D721Med (cell line): ENCODE measurements around the gene GFRA1.

Experiments used
- DNase-seq: peaks from one replicate; pipeline ENCODE4 v3.0.0; 2011; ENCODE audit warnings: low spot score; ENCODE audit not compliant: insufficient read length
- FAIRE-seq: peaks from 2 replicates; lab custom pipeline; 2011; peaks lifted over from hg19 to GRCh38; lab: Jason Lieb, UNC
- CTCF ChIP-seq: IDR thresholded peaks from 2 replicates; pipeline ENCODE4 v1.5.1; 2012; ENCODE audit warnings: mild to moderate bottlenecking, control low read depth; ENCODE audit not compliant: insufficient read depth; ENCODE audit errors: missing control alignments

GFRA1 gene

GRCh38 chr10:116099023-116099420 is 174.0 kb downstream of the GFRA1 start:
- FAIRE-seq: no peak
- no peak for TF ChIP-seq CTCF

DNA sequence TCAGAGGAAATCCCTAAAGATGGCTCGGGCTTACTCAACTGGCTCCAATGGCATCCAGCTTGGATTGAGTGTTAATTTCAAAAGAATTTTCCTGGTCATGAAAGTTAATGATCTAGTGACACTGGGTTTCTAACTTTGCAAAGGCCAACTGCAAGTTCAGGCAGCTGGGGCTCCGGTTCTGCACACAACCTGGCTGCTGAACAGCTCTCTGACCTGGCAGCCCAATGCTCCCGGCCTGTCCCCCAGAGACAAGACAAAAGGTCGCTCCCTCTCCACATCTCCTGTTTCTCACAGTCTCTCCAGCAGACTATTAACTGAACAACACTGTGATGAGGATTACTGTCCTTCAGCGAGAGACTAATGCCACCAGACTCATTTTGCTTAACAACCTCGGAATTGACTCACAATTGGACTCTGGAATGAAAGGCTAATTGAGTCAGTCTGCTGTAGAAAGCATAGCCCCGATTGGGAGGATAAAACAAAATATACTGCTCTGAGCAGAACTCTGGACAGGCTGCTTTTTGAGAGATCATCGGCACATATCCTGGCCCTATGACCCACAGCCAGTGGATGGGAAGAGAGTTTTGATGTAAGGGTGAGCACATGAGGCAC is 174.5 kb downstream of the GFRA1 start:
- DNase-seq: no peak
- no peak for FAIRE-seq
- TF ChIP-seq CTCF: no peak

More at GRCh38 chr10:116099023-116099420, 174.0 kb downstream of the GFRA1 start:
- DNase-seq: no peak

- no peak for TF ChIP-seq CTCF
- FAIRE-seq (no peak), DNase-seq (no peak)
These were observed 175.7 kb downstream of the GFRA1 start for GRCh38 chr10:116097239-116097784.

- DNase-seq: no peak
- no peak for TF ChIP-seq CTCF
- FAIRE-seq: no peak
These were observed 176.5 kb downstream of the GFRA1 start for GRCh38 chr10:116096526-116096925.

- TF ChIP-seq CTCF: no peak
- FAIRE-seq: no peak
- no peak for DNase-seq
These were observed 178.7 kb downstream of the GFRA1 start for GRCh38 chr10:116094356-116094755.

GRCh38 chr10:116093031-116093430 is 180.0 kb downstream of the GFRA1 start:
- no peak for DNase-seq
- no peak for TF ChIP-seq CTCF
- FAIRE-seq: no peak

DNA sequence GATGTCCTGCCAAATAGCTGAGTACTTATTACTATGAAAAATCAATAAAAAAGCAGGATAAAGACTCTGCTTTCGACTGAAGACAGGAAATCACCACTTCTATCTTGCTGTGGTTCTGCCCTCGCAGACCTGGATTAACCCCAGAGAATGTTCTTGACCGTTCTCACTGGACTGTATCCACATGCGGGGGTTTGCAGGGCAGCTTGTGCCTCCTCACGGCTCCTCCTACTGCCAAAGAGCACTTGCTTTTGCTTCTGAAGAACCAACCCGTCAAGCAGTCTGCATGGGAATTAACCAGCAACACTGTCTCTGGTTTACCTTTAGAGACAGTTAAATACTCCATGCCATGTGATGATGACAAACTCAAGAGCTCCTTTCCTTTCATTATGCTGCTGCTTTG is 184.0 kb downstream of the GFRA1 start:
- no peak for DNase-seq
- no peak for TF ChIP-seq CTCF
- FAIRE-seq: no peak
